Gastroesophageal sphincter (tissue), 3 donors: ENCODE data around the gene ABHD2.

Source experiments
- POLR2A ChIP-seq, 2 donors: fragments of 450-650 bp; IDR thresholded peaks; one replicate each; pipeline ENCODE4 v1.6.1; 2017; ENCODE audit warnings: antibody characterized with exemption in 2 of 2, mild to moderate bottlenecking in 2 of 2, moderate library complexity in 1 of 2
- TF ChIP-seq, protein P1 (sequence below), 4 experiments: fragments of 200-600 bp in 2 of 4; fragments of 450-650 bp in 2 of 4; sonication (generic) in 1 of 4; IDR thresholded peaks; one replicate each; pipeline ENCODE4 v1.5.1; 2017 to 2019; ENCODE audit warnings: antibody characterized with exemption in 4 of 4, mild to moderate bottlenecking in 2 of 4, moderate library complexity in 2 of 4

- TF ChIP-seq POLR2A (IDR thresholded peaks at IDR 0.05), result no peak
- TF ChIP-seq, protein P1, sequence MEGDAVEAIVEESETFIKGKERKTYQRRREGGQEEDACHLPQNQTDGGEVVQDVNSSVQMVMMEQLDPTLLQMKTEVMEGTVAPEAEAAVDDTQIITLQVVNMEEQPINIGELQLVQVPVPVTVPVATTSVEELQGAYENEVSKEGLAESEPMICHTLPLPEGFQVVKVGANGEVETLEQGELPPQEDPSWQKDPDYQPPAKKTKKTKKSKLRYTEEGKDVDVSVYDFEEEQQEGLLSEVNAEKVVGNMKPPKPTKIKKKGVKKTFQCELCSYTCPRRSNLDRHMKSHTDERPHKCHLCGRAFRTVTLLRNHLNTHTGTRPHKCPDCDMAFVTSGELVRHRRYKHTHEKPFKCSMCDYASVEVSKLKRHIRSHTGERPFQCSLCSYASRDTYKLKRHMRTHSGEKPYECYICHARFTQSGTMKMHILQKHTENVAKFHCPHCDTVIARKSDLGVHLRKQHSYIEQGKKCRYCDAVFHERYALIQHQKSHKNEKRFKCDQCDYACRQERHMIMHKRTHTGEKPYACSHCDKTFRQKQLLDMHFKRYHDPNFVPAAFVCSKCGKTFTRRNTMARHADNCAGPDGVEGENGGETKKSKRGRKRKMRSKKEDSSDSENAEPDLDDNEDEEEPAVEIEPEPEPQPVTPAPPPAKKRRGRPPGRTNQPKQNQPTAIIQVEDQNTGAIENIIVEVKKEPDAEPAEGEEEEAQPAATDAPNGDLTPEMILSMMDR (IDR thresholded peaks at IDR 0.05), result no peak
Measured at GRCh38 chr15:89093509-89093908, 5.3 kb downstream of the ABHD2 start.
